ENCODE data around the gene PLCG1. TPM values are rescaled to one million over a fixed set of nuclear protein-coding genes. Genes with fewer than 3 reads are reported as not detected.

Gene PLCG1
- total RNA-seq, 1 experiment from 2014 or later, result 68.8 TPM

- Histone ChIP-seq H3K27me3 (ENCODE audit: low read length) (no peaks in the 10 kb centered on the region), H3K4me1 (ENCODE audit: insufficient read depth, low read length) (peaks cover 21% of the 10 kb centered on the region), H3K79me2 (ENCODE audit: low read length) (peaks cover 54% of the 10 kb centered on the region), H2AFZ (ENCODE audit: low read length) (peak overlapping the region; percentile 83), H3F3A (ENCODE audit: low read length, unreplicated experiment) (no peaks in the 10 kb centered on the region), H3K9ac (ENCODE audit: low read length) (peak overlapping the region; percentile 84), H3K27ac (ENCODE audit: low read length) (no peak overlapping the region), H3K4me3 (ENCODE audit: low read length) (peak overlapping the region; percentile 92), H3K9me2 (replicated peaks; ENCODE audit: low read length) (no peaks in the 10 kb centered on the region), H4K20me1 (ENCODE audit: low read length) (peaks cover 39% of the 10 kb centered on the region; the same call in 1 of the 2 replicates), H3K4me2 (ENCODE audit: low read length) (peak overlapping the region; percentile 84), H3K9me3 (ENCODE audit: low read length) (no peaks in the 10 kb centered on the region), H3K36me3 (ENCODE audit: low read depth, low read length) (no peaks in the 10 kb centered on the region)
- no TSS peak for BruUV-seq (replicated peaks)
- POLR2A ChIA-PET (ENCODE audit: unreplicated experiment), result interaction anchor here (0.5 to 0.6 kb wide), 2 partner anchors 97 to 1694 kb away, joined by 3 to 6 read pairs; no protein-coding TSS in a partner anchor
- CTCF ChIA-PET, result interaction anchor here (0.5 to 1.2 kb wide), 3 partner anchors 94 to 202 kb away, joined by 3 to 5 read pairs (median 4); no protein-coding TSS in a partner anchor
- TF ChIP-seq EZH2 (IDR thresholded peaks at IDR 0.05; ENCODE audit: low read length, unreplicated experiment) (no peak), EZH2phosphoT487 (IDR thresholded peaks at IDR 0.05; ENCODE audit: borderline replicate concordance, low read length) (no peak), CTCF (conservative IDR thresholded peaks at IDR 0.05; ENCODE audit: low read depth, low read length) (no peak)
- DNase-seq, result peak; percentile 41
- intact Hi-C loops (cut with micrococcal nuclease), result loop anchor here (5.0 kb wide), 1 partner anchor 479 kb away; the partner anchor contains the start of gene CHD6
- ATAC-seq, result peak; percentile 0; the same call in 1 of the 2 replicates
Observed at GRCh38 chr20:41137614-41138474, 501 bp downstream of the PLCG1 start.

GRCh38 chr20:41138475-41139226 is 1.3 kb downstream of the PLCG1 start:
- intact Hi-C loops (cut with micrococcal nuclease), result loop anchor here (5.0 kb wide), 1 partner anchor 479 kb away; the partner anchor contains the start of gene CHD6
- H3K9me3 ChIP-seq (ENCODE audit: low read length), result no peaks in the 10 kb centered on the region
- H3K4me1 ChIP-seq (ENCODE audit: insufficient read depth, low read length), result peaks cover 21% of the 10 kb centered on the region
- H3K27me3 ChIP-seq (ENCODE audit: low read length), result no peaks in the 10 kb centered on the region
- ChIA-PET POLR2A (ENCODE audit: unreplicated experiment) (interaction anchor here (0.5 to 0.6 kb wide), 2 partner anchors 96 to 1693 kb away, joined by 3 to 6 read pairs; no protein-coding TSS in a partner anchor), CTCF (interaction anchor here (0.5 to 0.6 kb wide), 2 partner anchors 94 to 191 kb away, joined by 3 to 4 read pairs; no protein-coding TSS in a partner anchor)
- peak overlapping the region; percentile 83; the same call in 1 of the 2 replicates for H2AFZ ChIP-seq (ENCODE audit: low read length)
- H3F3A ChIP-seq (ENCODE audit: low read length, unreplicated experiment), result no peaks in the 10 kb centered on the region
- H3K27ac ChIP-seq (ENCODE audit: low read length), result no peak overlapping the region
- peak overlapping the region; percentile 84 for H3K4me2 ChIP-seq (ENCODE audit: low read length)
- ATAC-seq, result no peak
- no peaks in the 10 kb centered on the region for H3K36me3 ChIP-seq (ENCODE audit: low read depth, low read length)
- no peak for DNase-seq
- TSS peak; percentile 25 for BruUV-seq (replicated peaks)
- peak overlapping the region; percentile 92 for H3K4me3 ChIP-seq (ENCODE audit: low read length)
- TF ChIP-seq EZH2phosphoT487 (IDR thresholded peaks at IDR 0.05; ENCODE audit: borderline replicate concordance, low read length), result no peak
- TF ChIP-seq CTCF (conservative IDR thresholded peaks at IDR 0.05; ENCODE audit: low read depth, low read length), result no peak
- no peak for TF ChIP-seq EZH2 (IDR thresholded peaks at IDR 0.05; ENCODE audit: low read length, unreplicated experiment)
- H3K9me2 ChIP-seq (replicated peaks; ENCODE audit: low read length), result no peaks in the 10 kb centered on the region
- peaks cover 46% of the 10 kb centered on the region for H4K20me1 ChIP-seq (ENCODE audit: low read length)
- H3K9ac ChIP-seq (ENCODE audit: low read length), result peak overlapping the region; percentile 84
- H3K79me2 ChIP-seq (ENCODE audit: low read length), result peaks cover 62% of the 10 kb centered on the region

Data from PC-3 (cell line).